NT2/D1 (cell line): ENCODE data around the gene HPS3.
"Not testable (repeated sequence)": the region's sequence is repeated elsewhere in the genome, so short reads cannot be mapped to it uniquely, and the experiment has no call there.

Experiments used
- DNase-seq: peaks from one replicate; pipeline ENCODE4 v3.0.0-alpha.2; 2011; ENCODE audit warnings: low read depth, low spot score
- H3K27me3 ChIP-seq: 2 replicates; pipeline ENCODE4 v1.6.0; 2011; ENCODE audit warnings: mild to moderate bottlenecking; ENCODE audit not compliant: insufficient read length, insufficient read depth
- H3K36me3 ChIP-seq: 2 replicates; pipeline ENCODE4 v1.6.1; 2011; ENCODE audit warnings: mild to moderate bottlenecking, low read length, mixed read lengths; ENCODE audit not compliant: insufficient read depth, insufficient read length
- H3K4me1 ChIP-seq: 2 replicates; pipeline ENCODE4 v1.5.1; 2011; ENCODE audit not compliant: insufficient read depth, insufficient read length
- H3K4me3 ChIP-seq: 2 replicates; pipeline ENCODE4 v1.5.1; 2011; ENCODE audit warnings: low read depth; ENCODE audit not compliant: insufficient read length
- H3K9ac ChIP-seq: 2 replicates; pipeline ENCODE4 v1.6.0; 2011; ENCODE audit warnings: low read depth; ENCODE audit not compliant: insufficient read length
- H3K9me3 ChIP-seq: 2 replicates; pipeline ENCODE4 v1.5.1; 2011; ENCODE audit warnings: mild to moderate bottlenecking, low read length; ENCODE audit not compliant: insufficient read depth
- SUZ12 ChIP-seq: IDR thresholded peaks from 2 replicates; pipeline ENCODE4 v1.6.1; 2011; ENCODE audit not compliant: insufficient read length, insufficient read depth; ENCODE audit errors: extremely low read depth
- YY1 ChIP-seq: IDR thresholded peaks from 2 replicates; pipeline ENCODE4 v1.6.1; 2011; ENCODE audit not compliant: insufficient read length, insufficient read depth
- ZNF274 ChIP-seq: IDR thresholded peaks from 2 replicates; pipeline ENCODE4 v1.6.1; 2011; ENCODE audit warnings: mild to moderate bottlenecking, low read depth, low read length

HPS3 gene

GRCh38 chr3:149188494-149188893, 59.1 kb downstream of the HPS3 start:
- no peaks in the 10 kb centered on the region for H3K4me1 ChIP-seq
- H3K36me3 ChIP-seq: no peaks in the 10 kb centered on the region
- H3K4me3 ChIP-seq: no peak overlapping the region
- H3K9ac ChIP-seq: no peak overlapping the region
- TF ChIP-seq ZNF274: no peak
- TF ChIP-seq SUZ12: no peak
- no peak for TF ChIP-seq YY1
- H3K27me3 ChIP-seq: no peaks in the 10 kb centered on the region
- DNase-seq: no peak
- peaks cover 18% of the 10 kb centered on the region for H3K9me3 ChIP-seq

GRCh38 chr3:149195221-149195620, 65.8 kb downstream of the HPS3 start:
- DNase-seq: no peak
- no peaks in the 10 kb centered on the region for H3K36me3 ChIP-seq
- no peaks in the 10 kb centered on the region for H3K27me3 ChIP-seq
- H3K9me3 ChIP-seq: peaks cover 8% of the 10 kb centered on the region
- H3K9ac ChIP-seq: no peak overlapping the region
- no peak for TF ChIP-seq SUZ12
- TF ChIP-seq YY1: no peak
- no peak for TF ChIP-seq ZNF274
- no peaks in the 10 kb centered on the region for H3K4me1 ChIP-seq
- no peak overlapping the region for H3K4me3 ChIP-seq

GRCh38 chr3:149196805-149197592, 67.6 kb downstream of the HPS3 start:
- DNase-seq, H3K27me3 ChIP-seq, H3K4me1 ChIP-seq, H3K36me3 ChIP-seq, H3K9me3 ChIP-seq: not testable (repeated sequence)
- Histone ChIP-seq H3K4me3 (peak overlapping the region; percentile 13), H3K9ac (peak overlapping the region; percentile 78)

GRCh38 chr3:149197669-149198068, 68.2 kb downstream of the HPS3 start:
- Histone ChIP-seq H3K9ac (peak overlapping the region; percentile 78), H3K27me3 (no peaks in the 10 kb centered on the region), H3K4me3 (peak overlapping the region; percentile 13), H3K36me3 (no peaks in the 10 kb centered on the region), H3K4me1 (no peaks in the 10 kb centered on the region), H3K9me3 (peaks cover 3% of the 10 kb centered on the region; the same call in 1 of the 2 replicates)
- DNase-seq: peak; percentile 33
- TF ChIP-seq YY1 (no peak), ZNF274 (no peak), SUZ12 (no peak)

GRCh38 chr3:149198611-149199010, 69.2 kb downstream of the HPS3 start:
- peak; percentile 83 for DNase-seq
- no peak for TF ChIP-seq YY1
- no peak for TF ChIP-seq ZNF274
- TF ChIP-seq SUZ12: no peak
- Histone ChIP-seq H3K9ac (peak overlapping the region; percentile 26), H3K36me3 (no peaks in the 10 kb centered on the region), H3K4me3 (peak overlapping the region; percentile 13), H3K9me3 (peaks cover 3% of the 10 kb centered on the region; the same call in 1 of the 2 replicates), H3K4me1 (no peaks in the 10 kb centered on the region), H3K27me3 (no peaks in the 10 kb centered on the region)

GRCh38 chr3:149199474-149199873, 70.0 kb downstream of the HPS3 start:
- no peak for DNase-seq
- Histone ChIP-seq H3K4me3 (no peak overlapping the region), H3K4me1 (no peaks in the 10 kb centered on the region), H3K9me3 (peaks cover 3% of the 10 kb centered on the region; the same call in 1 of the 2 replicates), H3K9ac (no peak overlapping the region), H3K36me3 (no peaks in the 10 kb centered on the region), H3K27me3 (no peaks in the 10 kb centered on the region)
- TF ChIP-seq ZNF274 (no peak), YY1 (no peak), SUZ12 (no peak)

- Histone ChIP-seq H3K36me3 (no peaks in the 10 kb centered on the region), H3K27me3 (no peaks in the 10 kb centered on the region), H3K9me3 (no peaks in the 10 kb centered on the region), H3K4me3 (no peak overlapping the region), H3K9ac (no peak overlapping the region), H3K4me1 (no peaks in the 10 kb centered on the region)
- DNase-seq: no peak
- TF ChIP-seq YY1: no peak
- no peak for TF ChIP-seq SUZ12
- no peak for TF ChIP-seq ZNF274
Observed at GRCh38 chr3:149203758-149204157, 74.3 kb downstream of the HPS3 start.
